ENCODE data around the gene OPCML. TPM values are rescaled to one million over a fixed set of nuclear protein-coding genes. Genes with fewer than 3 reads are reported as not detected.

The OPCML gene
- polyA plus RNA-seq, 1 donor from 2014 or later: 11.6 TPM

DNA sequence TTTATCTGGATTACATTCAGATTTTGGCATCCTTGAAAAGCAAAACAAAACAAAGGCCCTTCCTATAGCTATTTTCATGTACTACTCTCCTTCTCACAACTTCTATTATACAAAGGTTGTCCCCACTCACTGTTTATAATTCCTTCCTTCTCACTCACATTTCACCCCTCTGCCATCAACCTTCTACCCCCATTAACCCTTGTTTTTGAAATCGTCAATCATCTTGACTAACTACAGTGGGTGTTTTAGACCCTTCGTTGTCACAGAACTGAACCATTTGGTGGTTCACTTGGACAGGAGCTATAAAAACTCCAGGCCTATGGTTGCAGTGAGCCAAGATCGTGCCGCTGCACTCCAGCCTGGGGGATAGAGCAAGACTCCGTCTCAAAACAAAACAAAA is 639.4 kb downstream of the OPCML start:
- H3K79me2 ChIP-seq (replicated peaks; ENCODE audit: insufficient read depth, low read length): no peaks in the 10 kb centered on the region
- no peaks in the 10 kb centered on the region for H3K36me3 ChIP-seq (ENCODE audit: insufficient read depth, low read length)
- H4K20me1 ChIP-seq (ENCODE audit: insufficient read depth): no peaks in the 10 kb centered on the region
- no peaks in the 10 kb centered on the region for H3K9me2 ChIP-seq (ENCODE audit: insufficient read depth, low read length)
- no peaks in the 10 kb centered on the region for H3K27me3 ChIP-seq (ENCODE audit: insufficient read depth, low read depth, low read length)
- no peaks in the 10 kb centered on the region for H3F3A ChIP-seq (ENCODE audit: insufficient read depth, low read length, poor library complexity, severe bottlenecking)
- H3K27ac ChIP-seq (ENCODE audit: low read length): no peak overlapping the region
- H3K4me3 ChIP-seq (ENCODE audit: low read length): no peak overlapping the region
- H3K9ac ChIP-seq (ENCODE audit: low read length): no peak overlapping the region
- no peaks in the 10 kb centered on the region for H3K9me3 ChIP-seq (ENCODE audit: low read length)
- H2AFZ ChIP-seq (ENCODE audit: low read depth, low read length): no peak overlapping the region
- no peak overlapping the region for H3K4me2 ChIP-seq (ENCODE audit: low read length)
- TF ChIP-seq, protein P1, sequence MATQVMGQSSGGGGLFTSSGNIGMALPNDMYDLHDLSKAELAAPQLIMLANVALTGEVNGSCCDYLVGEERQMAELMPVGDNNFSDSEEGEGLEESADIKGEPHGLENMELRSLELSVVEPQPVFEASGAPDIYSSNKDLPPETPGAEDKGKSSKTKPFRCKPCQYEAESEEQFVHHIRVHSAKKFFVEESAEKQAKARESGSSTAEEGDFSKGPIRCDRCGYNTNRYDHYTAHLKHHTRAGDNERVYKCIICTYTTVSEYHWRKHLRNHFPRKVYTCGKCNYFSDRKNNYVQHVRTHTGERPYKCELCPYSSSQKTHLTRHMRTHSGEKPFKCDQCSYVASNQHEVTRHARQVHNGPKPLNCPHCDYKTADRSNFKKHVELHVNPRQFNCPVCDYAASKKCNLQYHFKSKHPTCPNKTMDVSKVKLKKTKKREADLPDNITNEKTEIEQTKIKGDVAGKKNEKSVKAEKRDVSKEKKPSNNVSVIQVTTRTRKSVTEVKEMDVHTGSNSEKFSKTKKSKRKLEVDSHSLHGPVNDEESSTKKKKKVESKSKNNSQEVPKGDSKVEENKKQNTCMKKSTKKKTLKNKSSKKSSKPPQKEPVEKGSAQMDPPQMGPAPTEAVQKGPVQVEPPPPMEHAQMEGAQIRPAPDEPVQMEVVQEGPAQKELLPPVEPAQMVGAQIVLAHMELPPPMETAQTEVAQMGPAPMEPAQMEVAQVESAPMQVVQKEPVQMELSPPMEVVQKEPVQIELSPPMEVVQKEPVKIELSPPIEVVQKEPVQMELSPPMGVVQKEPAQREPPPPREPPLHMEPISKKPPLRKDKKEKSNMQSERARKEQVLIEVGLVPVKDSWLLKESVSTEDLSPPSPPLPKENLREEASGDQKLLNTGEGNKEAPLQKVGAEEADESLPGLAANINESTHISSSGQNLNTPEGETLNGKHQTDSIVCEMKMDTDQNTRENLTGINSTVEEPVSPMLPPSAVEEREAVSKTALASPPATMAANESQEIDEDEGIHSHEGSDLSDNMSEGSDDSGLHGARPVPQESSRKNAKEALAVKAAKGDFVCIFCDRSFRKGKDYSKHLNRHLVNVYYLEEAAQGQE (IDR thresholded peaks at IDR 0.05; ENCODE audit: borderline replicate concordance): no peak

DNA sequence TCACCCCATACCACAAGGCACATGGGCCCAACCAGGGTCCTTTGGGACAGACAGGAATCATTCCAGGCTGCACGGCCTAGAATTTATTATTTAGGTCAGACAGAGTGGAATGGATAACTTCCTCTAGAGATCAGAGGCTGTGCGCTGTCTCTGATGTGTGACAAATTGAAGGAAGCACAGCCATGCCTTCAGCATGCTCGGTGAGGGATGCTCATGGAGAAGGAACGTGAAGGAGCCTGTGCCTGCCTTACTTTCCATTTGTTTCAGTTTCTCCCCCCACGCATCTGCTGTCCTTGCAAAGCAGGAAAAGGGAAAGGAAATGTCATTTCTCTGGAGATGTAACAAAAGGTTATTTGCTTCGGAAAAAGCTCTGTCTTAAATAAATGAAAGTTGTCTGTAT is 644.1 kb downstream of the OPCML start:
- no peaks in the 10 kb centered on the region for H3K9me3 ChIP-seq (ENCODE audit: low read length)
- no peak overlapping the region for H3K4me2 ChIP-seq (ENCODE audit: low read length)
- TF ChIP-seq POLR2AphosphoS5 (IDR thresholded peaks at IDR 0.05) (no peak), SMC3 (conservative IDR thresholded peaks at IDR 0.05; ENCODE audit: poor library complexity) (no peak), EP300 (conservative IDR thresholded peaks at IDR 0.05; ENCODE audit: poor library complexity, severe bottlenecking) (no peak), MXI1 (conservative IDR thresholded peaks at IDR 0.05; ENCODE audit: poor library complexity, severe bottlenecking) (no peak), TAF1 (IDR thresholded peaks at IDR 0.05; ENCODE audit: low read depth) (no peak), RAD21 (conservative IDR thresholded peaks at IDR 0.05) (no peak), EZH2 (IDR thresholded peaks at IDR 0.05; ENCODE audit: borderline replicate concordance, insufficient read depth, low read length, poor library complexity, severe bottlenecking) (no peak)
- TF ChIP-seq, protein P2, sequence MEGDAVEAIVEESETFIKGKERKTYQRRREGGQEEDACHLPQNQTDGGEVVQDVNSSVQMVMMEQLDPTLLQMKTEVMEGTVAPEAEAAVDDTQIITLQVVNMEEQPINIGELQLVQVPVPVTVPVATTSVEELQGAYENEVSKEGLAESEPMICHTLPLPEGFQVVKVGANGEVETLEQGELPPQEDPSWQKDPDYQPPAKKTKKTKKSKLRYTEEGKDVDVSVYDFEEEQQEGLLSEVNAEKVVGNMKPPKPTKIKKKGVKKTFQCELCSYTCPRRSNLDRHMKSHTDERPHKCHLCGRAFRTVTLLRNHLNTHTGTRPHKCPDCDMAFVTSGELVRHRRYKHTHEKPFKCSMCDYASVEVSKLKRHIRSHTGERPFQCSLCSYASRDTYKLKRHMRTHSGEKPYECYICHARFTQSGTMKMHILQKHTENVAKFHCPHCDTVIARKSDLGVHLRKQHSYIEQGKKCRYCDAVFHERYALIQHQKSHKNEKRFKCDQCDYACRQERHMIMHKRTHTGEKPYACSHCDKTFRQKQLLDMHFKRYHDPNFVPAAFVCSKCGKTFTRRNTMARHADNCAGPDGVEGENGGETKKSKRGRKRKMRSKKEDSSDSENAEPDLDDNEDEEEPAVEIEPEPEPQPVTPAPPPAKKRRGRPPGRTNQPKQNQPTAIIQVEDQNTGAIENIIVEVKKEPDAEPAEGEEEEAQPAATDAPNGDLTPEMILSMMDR (IDR thresholded peaks at IDR 0.05; ENCODE audit: poor library complexity, severe bottlenecking): no peak
- TF ChIP-seq, protein P1 (IDR thresholded peaks at IDR 0.05; ENCODE audit: borderline replicate concordance): no peak

More for the DNA sequence above, 644.1 kb downstream of the OPCML start:
- no peaks in the 10 kb centered on the region for H3K9me2 ChIP-seq (ENCODE audit: insufficient read depth, low read length)
- no peaks in the 10 kb centered on the region for H4K20me1 ChIP-seq (ENCODE audit: insufficient read depth)
- H3K27ac ChIP-seq (ENCODE audit: low read length): no peak overlapping the region
- no peaks in the 10 kb centered on the region for H3K27me3 ChIP-seq (ENCODE audit: insufficient read depth, low read depth, low read length)
- H3F3A ChIP-seq (ENCODE audit: insufficient read depth, low read length, poor library complexity, severe bottlenecking): no peaks in the 10 kb centered on the region
- H3K79me2 ChIP-seq (replicated peaks; ENCODE audit: insufficient read depth, low read length): no peaks in the 10 kb centered on the region
- no peaks in the 10 kb centered on the region for H3K36me3 ChIP-seq (ENCODE audit: insufficient read depth, low read length)
- no peak overlapping the region for H3K4me3 ChIP-seq (ENCODE audit: low read length)
- no peak overlapping the region for H2AFZ ChIP-seq (ENCODE audit: low read depth, low read length)
- H3K9ac ChIP-seq (ENCODE audit: low read length): no peak overlapping the region
